Measurements from ENCODE around the gene LSM10. TPM values are rescaled to one million over a fixed set of nuclear protein-coding genes. Genes with fewer than 3 reads are reported as not detected.

LSM10 gene
- total RNA-seq, 2 experiments from 2014 or later = 48.9 to 63.8 TPM

- H3K27me3 Mint-ChIP-seq = no peaks in the 10 kb centered on the region
- ATAC-seq = no peak
- CTCF ChIA-PET = interaction anchor here (0.6 to 1.9 kb wide), 4 partner anchors 11 to 67 kb away, joined by 3 to 8 read pairs (median 4); no protein-coding TSS in a partner anchor
Measured at GRCh38 chr1:36352910-36353878, 44.5 kb downstream of the LSM10 start.

GRCh38 chr1:36352125-36352909, 45.4 kb downstream of the LSM10 start:
- DNase-seq (no peak), ATAC-seq (no peak)
- Mint-ChIP-seq H3K4me3 (no peak overlapping the region), H3K27me3 (no peaks in the 10 kb centered on the region), H3K4me1 (peaks cover 25% of the 10 kb centered on the region), H3K9me3 (ENCODE audit: low read depth) (no peaks in the 10 kb centered on the region), H3K36me3 (peaks cover 14% of the 10 kb centered on the region), H3K27ac (peak overlapping the region; percentile 30)
- CTCF ChIA-PET = interaction anchor here (1.7 to 1.9 kb wide), 2 partner anchors 10 to 67 kb away, joined by 5 to 8 read pairs; no protein-coding TSS in a partner anchor

More at GRCh38 chr1:36352910-36353878, 44.5 kb downstream of the LSM10 start:
- Mint-ChIP-seq H3K27ac (no peak overlapping the region), H3K4me3 (no peak overlapping the region), H3K9me3 (ENCODE audit: low read depth) (no peaks in the 10 kb centered on the region), H3K4me1 (peaks cover 27% of the 10 kb centered on the region), H3K36me3 (peaks cover 13% of the 10 kb centered on the region)
- no peak for DNase-seq

DNA sequence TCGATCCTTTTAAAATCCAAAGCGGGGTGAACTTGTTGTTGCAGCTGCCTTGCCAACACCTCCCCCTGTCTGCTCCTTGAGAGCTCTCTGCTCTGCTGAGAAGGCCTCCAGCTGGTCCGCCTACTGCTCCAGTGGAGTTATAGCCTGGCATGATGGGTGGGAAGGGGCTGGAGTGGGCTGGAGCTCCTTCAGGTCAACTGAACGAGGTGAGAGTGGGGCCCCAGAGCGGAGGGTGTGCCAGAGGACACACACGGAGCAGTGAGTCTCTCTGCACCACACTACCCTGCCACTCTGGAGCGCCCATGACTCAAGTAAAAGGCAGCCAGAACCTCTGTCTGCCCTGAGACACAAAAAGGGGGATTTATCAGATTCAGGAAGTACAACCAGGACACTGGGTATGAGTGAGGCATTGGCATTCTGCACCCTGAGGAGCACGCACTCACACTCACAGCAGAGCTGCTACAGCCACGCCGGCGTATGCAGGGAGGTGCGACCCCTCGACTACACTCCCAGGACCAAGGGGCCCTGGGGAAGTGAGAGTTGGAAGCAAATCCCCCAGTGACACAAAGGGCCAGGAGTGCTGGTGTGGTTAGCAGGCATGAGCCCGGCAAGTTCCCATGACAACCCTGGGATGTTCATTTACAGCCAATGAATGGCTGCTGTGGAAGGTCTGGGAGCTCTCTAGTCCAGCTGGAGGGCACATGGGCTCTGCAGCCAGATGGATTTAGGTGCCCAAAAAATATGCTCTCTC, 46.3 kb downstream of the LSM10 start:
- DNase-seq (no peak), ATAC-seq (no peak)
- H3K36me3 Mint-ChIP-seq = peaks cover 12% of the 10 kb centered on the region
- peak overlapping the region; percentile 19 for H3K27ac Mint-ChIP-seq
- no peaks in the 10 kb centered on the region for H3K9me3 Mint-ChIP-seq (ENCODE audit: low read depth)
- H3K4me1 Mint-ChIP-seq = peaks cover 25% of the 10 kb centered on the region
- H3K4me3 Mint-ChIP-seq = no peak overlapping the region
- CTCF ChIA-PET = interaction anchor here (1.0 to 1.9 kb wide), 2 partner anchors 8 to 9 kb away, joined by 3 to 8 read pairs; no protein-coding TSS in a partner anchor
- no peaks in the 10 kb centered on the region for H3K27me3 Mint-ChIP-seq

- Mint-ChIP-seq H3K27ac (peak overlapping the region; percentile 46), H3K9me3 (ENCODE audit: low read depth) (no peaks in the 10 kb centered on the region), H3K27me3 (no peaks in the 10 kb centered on the region), H3K4me3 (no peak overlapping the region), H3K4me1 (peaks cover 25% of the 10 kb centered on the region), H3K36me3 (peaks cover 12% of the 10 kb centered on the region)
- DNase-seq = no peak
- CTCF ChIA-PET = interaction anchor here (1.0 to 1.9 kb wide), 3 partner anchors 8 to 10 kb away, joined by 3 to 8 read pairs (median 4); no protein-coding TSS in a partner anchor
- peak; percentile 50 for ATAC-seq
Measured at GRCh38 chr1:36350659-36351226, 47.0 kb downstream of the LSM10 start.

DNA sequence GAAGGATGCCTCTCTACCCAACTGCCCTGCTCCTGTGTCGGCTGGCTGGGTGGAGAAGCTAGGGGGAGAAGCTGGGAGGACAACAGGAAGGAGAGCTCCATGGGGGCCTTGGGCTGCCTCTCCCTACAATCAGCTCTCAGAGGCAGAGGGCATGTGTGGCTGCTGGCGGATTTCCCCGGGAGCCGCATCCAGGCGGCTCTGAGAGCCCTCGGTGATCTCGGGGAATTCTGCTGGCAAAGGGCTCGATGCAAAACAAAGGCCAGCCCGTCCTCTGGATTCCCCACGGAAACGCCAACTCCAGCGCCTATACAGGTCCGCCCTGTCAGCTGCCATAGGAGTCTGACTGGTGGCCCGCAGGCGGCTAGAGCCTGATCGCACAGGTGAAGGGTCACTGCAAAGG, 47.9 kb downstream of the LSM10 start:
- Mint-ChIP-seq H3K27ac (no peak overlapping the region), H3K4me3 (no peak overlapping the region), H3K4me1 (peaks cover 21% of the 10 kb centered on the region), H3K9me3 (ENCODE audit: low read depth) (no peaks in the 10 kb centered on the region), H3K36me3 (peaks cover 12% of the 10 kb centered on the region), H3K27me3 (no peaks in the 10 kb centered on the region)
- ATAC-seq (no peak), DNase-seq (no peak)
- CTCF ChIA-PET = interaction anchor here (1.8 kb wide), 1 partner anchor 9 kb away, joined by 4 read pairs; no protein-coding TSS in a partner anchor

GRCh38 chr1:36349241-36349671, 48.5 kb downstream of the LSM10 start:
- no peaks in the 10 kb centered on the region for H3K9me3 Mint-ChIP-seq (ENCODE audit: low read depth)
- no peaks in the 10 kb centered on the region for H3K27me3 Mint-ChIP-seq
- peaks cover 10% of the 10 kb centered on the region for H3K36me3 Mint-ChIP-seq
- DNase-seq (no peak), ATAC-seq (no peak)
- no peak overlapping the region for H3K27ac Mint-ChIP-seq
- no peak overlapping the region for H3K4me3 Mint-ChIP-seq
- CTCF ChIA-PET = interaction anchor here (1.8 kb wide), 1 partner anchor 8 kb away, joined by 4 read pairs; no protein-coding TSS in a partner anchor
- peaks cover 21% of the 10 kb centered on the region for H3K4me1 Mint-ChIP-seq

DNA sequence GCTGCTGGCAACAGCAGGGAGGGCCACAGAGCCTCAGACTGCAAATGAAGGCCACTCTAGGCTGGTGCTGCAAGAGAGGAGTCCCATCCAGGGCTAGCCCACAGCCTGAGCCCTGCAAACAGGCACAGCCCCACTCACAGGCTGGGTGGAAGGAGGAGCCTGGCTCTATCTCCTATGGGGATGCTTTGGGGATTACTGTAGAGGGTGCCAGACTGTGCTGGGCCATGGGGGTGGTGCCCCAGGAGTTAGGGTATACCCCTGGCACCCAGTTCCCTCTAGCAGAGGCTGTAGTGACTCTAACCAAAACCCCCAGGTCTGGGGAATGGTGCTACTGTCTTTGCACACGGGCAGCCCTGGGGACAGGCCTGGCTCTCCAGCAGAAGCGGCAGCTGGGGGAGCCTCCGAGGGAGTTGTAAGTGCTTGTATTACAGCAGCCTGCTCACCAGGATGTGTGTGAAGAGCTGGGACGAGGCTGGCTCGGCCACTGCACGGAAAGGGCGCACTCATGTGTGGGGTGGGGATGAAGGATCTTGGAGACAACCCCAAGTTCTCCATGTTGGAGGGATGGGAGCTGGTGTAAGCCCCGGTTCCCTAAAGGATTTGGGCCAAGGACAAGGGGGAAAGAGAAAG, 50.9 kb downstream of the LSM10 start:
- H3K27ac Mint-ChIP-seq = no peak overlapping the region
- H3K4me1 Mint-ChIP-seq = peaks cover 15% of the 10 kb centered on the region
- DNase-seq (no peak), ATAC-seq (no peak)
- H3K9me3 Mint-ChIP-seq (ENCODE audit: low read depth) = no peaks in the 10 kb centered on the region
- H3K4me3 Mint-ChIP-seq = no peak overlapping the region
- CTCF ChIA-PET = interaction anchor here (1.0 kb wide), 1 partner anchor 197 kb away, joined by 3 read pairs; the partner anchor contains the start of gene TRAPPC3
- no peaks in the 10 kb centered on the region for H3K27me3 Mint-ChIP-seq
- H3K36me3 Mint-ChIP-seq = peaks cover 9% of the 10 kb centered on the region

DNA sequence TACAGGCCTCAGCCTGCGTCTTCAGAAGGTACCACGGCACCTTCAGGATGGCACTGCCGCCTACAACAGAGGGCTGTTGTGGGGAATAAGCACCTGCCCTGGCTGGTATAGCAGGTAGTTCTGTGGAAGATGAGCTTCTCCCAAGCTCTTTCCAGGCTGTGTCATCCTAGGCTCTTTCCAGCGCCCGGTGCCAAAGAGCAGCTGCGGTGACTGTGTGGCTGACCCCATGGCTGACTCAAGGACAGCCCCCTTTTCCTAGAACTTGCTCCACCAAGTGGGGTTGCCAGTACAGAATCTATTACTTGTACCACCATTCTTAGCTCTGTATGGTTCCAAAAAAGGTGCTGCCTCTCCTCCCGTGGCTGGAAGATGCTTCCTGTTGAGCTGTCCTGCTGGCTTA, 52.4 kb downstream of the LSM10 start:
- CTCF ChIA-PET = interaction anchor here (1.9 kb wide), 1 partner anchor 24 kb away, joined by 6 read pairs; no protein-coding TSS in a partner anchor
- H3K27ac Mint-ChIP-seq = no peak overlapping the region
- no peak overlapping the region for H3K4me3 Mint-ChIP-seq
- H3K27me3 Mint-ChIP-seq = no peaks in the 10 kb centered on the region
- DNase-seq (no peak), ATAC-seq (no peak)
- no peaks in the 10 kb centered on the region for H3K9me3 Mint-ChIP-seq (ENCODE audit: low read depth)
- H3K36me3 Mint-ChIP-seq = peaks cover 9% of the 10 kb centered on the region
- H3K4me1 Mint-ChIP-seq = peaks cover 2% of the 10 kb centered on the region

- no peak for ATAC-seq
- no peak for DNase-seq
- no peaks in the 10 kb centered on the region for H3K9me3 Mint-ChIP-seq (ENCODE audit: low read depth)
- no peak overlapping the region for H3K4me3 Mint-ChIP-seq
- H3K27ac Mint-ChIP-seq = no peak overlapping the region
- no peaks in the 10 kb centered on the region for H3K27me3 Mint-ChIP-seq
- peaks cover 2% of the 10 kb centered on the region for H3K4me1 Mint-ChIP-seq
- H3K36me3 Mint-ChIP-seq = peaks cover 9% of the 10 kb centered on the region
- CTCF ChIA-PET = interaction anchor here (0.6 to 1.9 kb wide), 4 partner anchors 25 to 106 kb away, joined by 3 to 6 read pairs (median 3); partner anchors contain the start of gene OSCP1
Measured at GRCh38 chr1:36344395-36344680, 53.4 kb downstream of the LSM10 start.

DNA sequence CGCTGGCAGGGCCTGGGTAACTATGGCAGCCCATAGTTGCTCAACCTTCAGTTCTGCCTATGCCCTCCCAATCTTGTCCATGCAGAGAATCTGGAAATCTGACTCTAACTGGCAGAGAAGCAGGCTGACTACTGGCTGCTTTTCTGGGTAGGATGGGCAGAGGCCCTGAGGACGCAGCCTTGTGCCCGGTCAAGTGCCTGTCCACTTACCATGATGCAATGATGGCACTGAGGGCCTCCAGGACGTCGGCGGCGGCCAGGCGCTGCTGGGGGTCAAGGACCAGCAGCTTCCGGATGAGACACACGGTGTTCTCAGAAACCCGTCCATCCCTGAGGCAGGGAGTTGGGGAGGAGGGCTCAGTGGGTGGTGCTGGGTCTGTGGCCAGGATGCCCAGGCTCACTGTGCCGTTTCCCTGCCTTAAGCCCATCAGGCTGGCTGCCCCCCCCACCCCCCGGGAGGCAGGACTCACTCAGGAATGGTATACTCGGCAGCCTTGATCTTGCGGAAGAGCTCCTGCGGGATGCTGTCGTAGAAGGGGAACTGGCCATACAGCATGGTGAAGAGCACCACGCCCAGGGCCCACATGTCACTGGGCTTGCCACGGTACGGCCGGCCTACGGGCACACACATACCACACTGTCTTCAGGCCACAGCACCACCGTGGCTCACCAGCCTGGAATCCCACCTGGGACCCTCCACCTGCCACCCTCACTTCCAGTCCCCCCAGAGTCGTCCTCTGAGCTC, 53.9 kb downstream of the LSM10 start:
- ATAC-seq (no peak), DNase-seq (no peak)
- Mint-ChIP-seq H3K4me1 (peaks cover 8% of the 10 kb centered on the region), H3K27ac (no peak overlapping the region), H3K36me3 (peaks cover 9% of the 10 kb centered on the region), H3K4me3 (no peak overlapping the region), H3K9me3 (ENCODE audit: low read depth) (no peaks in the 10 kb centered on the region), H3K27me3 (no peaks in the 10 kb centered on the region)
- CTCF ChIA-PET = interaction anchor here (0.6 to 2.9 kb wide), 9 partner anchors 16 to 128 kb away, joined by 3 to 33 read pairs (median 4); partner anchors contain the start of gene OSCP1

Data from activated CD8-positive, alpha-beta memory T cell treated with anti-CD3 and anti-CD28 coated beads, Interleukin-2, amount 10 ng/mL, durations not matched to agents 7 days and 5 days (primary cell).